Measurements from ENCODE around the gene CRB2. TPM values are rescaled to one million over a fixed set of nuclear protein-coding genes. Genes with fewer than 3 reads are reported as not detected.

CRB2 gene
- total and polyA plus RNA-seq, 2 experiments from 2014 or later, result 5.5 to 7.0 TPM

DNA sequence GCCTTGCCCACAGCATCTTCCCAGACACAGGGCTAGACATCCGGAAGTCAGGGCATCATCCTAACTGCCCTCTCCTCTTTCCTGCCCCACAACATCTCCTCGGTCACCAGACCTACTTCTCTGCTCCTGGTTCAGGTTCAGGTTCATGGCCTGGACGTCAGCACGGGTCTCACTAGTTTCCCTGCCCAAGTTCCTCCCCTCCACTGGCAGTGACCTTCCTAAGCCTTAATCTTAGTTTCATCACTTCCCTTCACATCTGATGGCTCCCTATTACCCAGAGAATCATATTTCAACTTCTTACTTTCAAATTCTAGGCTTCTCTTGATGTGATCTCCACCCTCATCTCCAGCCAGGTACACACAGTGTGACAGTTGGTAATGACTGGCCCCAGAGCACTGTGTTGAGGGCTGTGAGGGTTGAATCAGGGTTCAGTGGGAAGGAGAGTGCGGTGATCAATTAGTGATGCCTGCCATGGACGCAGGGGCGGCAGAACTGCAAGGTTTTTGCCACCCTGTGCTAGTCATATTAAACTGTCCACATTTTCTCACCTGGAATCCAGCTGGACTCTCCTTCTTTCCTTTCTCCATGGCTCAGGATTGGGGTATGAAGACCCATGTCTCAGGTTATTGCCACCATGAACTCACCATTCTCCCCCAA lies 34.3 kb upstream of the CRB2 start:
- Histone ChIP-seq H4K20me1 (ENCODE audit: insufficient read depth, poor library complexity, severe bottlenecking) (no peaks in the 10 kb centered on the region), H3K9me3 (ENCODE audit: low read depth) (no peaks in the 10 kb centered on the region), H3K36me3 (replicated peaks; ENCODE audit: insufficient read depth, low read depth) (no peaks in the 10 kb centered on the region), H3K27me3 (no peaks in the 10 kb centered on the region), H3K4me2 (no peak overlapping the region), H3K79me2 (no peaks in the 10 kb centered on the region), H2AFZ (no peak overlapping the region), H3K4me3 (no peak overlapping the region), H3K9me2 (replicated peaks; ENCODE audit: insufficient read depth) (no peaks in the 10 kb centered on the region), H3K4me1 (ENCODE audit: insufficient read depth) (peaks cover 20% of the 10 kb centered on the region), H3K27ac (no peak overlapping the region)
- no peak for DNase-seq (ENCODE audit: low spot score)
- 92% methylated on average over 7 of the region's 7 CpGs for WGBS (ENCODE audit: low lambda C conversion rate, missing lambda C conversion rate)
- no peak for TF ChIP-seq EZH2 (IDR thresholded peaks at IDR 0.05; ENCODE audit: borderline replicate concordance)
- TF ChIP-seq, protein P1, sequence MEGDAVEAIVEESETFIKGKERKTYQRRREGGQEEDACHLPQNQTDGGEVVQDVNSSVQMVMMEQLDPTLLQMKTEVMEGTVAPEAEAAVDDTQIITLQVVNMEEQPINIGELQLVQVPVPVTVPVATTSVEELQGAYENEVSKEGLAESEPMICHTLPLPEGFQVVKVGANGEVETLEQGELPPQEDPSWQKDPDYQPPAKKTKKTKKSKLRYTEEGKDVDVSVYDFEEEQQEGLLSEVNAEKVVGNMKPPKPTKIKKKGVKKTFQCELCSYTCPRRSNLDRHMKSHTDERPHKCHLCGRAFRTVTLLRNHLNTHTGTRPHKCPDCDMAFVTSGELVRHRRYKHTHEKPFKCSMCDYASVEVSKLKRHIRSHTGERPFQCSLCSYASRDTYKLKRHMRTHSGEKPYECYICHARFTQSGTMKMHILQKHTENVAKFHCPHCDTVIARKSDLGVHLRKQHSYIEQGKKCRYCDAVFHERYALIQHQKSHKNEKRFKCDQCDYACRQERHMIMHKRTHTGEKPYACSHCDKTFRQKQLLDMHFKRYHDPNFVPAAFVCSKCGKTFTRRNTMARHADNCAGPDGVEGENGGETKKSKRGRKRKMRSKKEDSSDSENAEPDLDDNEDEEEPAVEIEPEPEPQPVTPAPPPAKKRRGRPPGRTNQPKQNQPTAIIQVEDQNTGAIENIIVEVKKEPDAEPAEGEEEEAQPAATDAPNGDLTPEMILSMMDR (IDR thresholded peaks at IDR 0.05; ENCODE audit: poor library complexity), result no peak

DNA sequence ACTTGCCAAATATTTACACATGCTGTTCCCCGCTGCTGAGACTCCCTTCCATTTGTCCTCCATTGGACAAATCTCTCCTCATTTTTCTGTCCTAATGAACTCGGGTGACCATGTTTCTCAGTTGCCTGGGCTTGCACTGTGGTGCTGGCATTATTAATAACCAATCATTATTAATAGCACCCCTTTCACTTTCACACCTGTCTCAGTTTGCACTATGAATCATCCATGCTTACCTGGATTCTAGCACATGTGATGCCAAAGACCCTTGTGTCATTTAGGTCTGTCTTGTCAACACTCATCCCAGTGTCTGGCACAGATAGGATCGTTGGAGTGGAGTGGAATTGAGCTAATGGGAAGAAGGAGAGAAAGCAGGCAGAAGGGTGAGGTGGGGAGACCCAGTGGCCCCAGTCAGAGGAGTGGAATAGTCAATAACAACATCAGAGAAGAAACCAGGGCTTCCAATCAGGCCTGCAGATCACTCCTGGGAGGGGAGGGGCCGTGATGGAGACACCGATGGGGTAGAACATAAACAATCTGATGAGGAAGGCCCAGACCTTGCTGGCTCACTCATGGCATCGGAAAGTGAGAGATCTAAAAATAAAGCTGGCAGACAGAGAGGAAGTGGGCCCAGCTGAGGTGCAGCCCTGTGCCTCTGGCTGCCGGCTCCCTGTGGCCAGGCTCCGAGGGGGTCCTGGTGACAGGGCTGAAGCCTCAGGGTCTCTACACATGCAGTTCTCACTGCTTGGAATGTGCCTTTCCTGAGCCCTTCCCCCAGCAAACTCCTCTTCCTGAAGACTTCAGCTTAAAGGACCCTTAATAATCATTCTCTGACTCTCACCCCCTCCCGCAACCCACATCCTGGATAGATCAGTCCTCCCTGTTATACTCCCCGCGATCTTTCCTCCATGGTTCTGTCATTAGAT lies 33.5 kb upstream of the CRB2 start:
- Histone ChIP-seq H2AFZ (no peak overlapping the region), H3K79me2 (no peaks in the 10 kb centered on the region), H3K9me3 (ENCODE audit: low read depth) (no peaks in the 10 kb centered on the region), H3K9me2 (replicated peaks; ENCODE audit: insufficient read depth) (no peaks in the 10 kb centered on the region), H3K4me3 (no peak overlapping the region), H3K36me3 (replicated peaks; ENCODE audit: insufficient read depth, low read depth) (no peaks in the 10 kb centered on the region), H4K20me1 (ENCODE audit: insufficient read depth, poor library complexity, severe bottlenecking) (no peaks in the 10 kb centered on the region), H3K27me3 (no peaks in the 10 kb centered on the region), H3K4me2 (no peak overlapping the region), H3K4me1 (ENCODE audit: insufficient read depth) (peaks cover 20% of the 10 kb centered on the region), H3K27ac (no peak overlapping the region)
- DNase-seq (ENCODE audit: low spot score), result no peak
- 65% methylated on average over 11 of the region's 11 CpGs for WGBS (ENCODE audit: low lambda C conversion rate, missing lambda C conversion rate)
- TF ChIP-seq EZH2 (IDR thresholded peaks at IDR 0.05; ENCODE audit: borderline replicate concordance) (no peak), EZH2phosphoT487 (IDR thresholded peaks at IDR 0.05; ENCODE audit: low read depth, severe bottlenecking, unreplicated experiment) (no peak)
- TF ChIP-seq, protein P1 (IDR thresholded peaks at IDR 0.05; ENCODE audit: poor library complexity), result no peak

DNA sequence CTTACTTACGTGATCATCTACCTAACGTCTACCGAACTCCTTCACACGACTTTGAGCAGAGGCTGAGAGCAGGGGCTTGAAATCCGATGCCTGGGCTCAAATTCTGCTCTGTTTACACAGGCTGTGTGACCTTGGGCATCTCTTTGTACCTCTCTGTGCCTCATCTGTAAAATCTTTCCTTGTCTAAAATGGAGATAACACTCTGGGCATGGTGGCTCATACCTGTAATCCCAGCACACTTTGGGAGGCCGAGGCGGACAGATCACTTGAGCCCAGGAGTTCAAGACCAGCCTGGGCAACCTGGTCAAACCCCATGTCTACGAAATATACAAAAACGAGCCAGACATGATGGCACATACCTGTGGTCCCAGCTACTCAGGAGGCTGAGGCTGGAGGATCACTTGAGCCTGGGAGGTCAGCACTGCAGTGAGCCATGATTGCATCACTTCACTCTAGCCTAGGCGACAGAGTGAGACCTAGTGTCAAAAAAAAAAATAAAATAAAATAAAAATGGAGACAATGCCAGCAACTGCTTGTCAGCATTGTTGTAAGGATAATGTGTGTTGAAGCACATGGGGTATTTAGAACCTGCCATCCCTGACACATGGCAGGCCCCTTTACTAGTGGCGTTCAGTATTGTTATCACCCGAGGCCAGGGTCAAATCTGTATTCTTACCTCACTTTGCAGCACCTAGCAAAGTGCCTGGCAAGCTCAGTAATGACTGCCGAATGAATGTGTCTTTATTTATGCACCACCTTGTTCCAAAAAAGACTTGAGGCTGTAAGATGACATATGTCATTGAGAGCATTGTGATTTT lies 32.6 kb upstream of the CRB2 start:
- Histone ChIP-seq H3K4me2 (no peak overlapping the region), H3K27ac (no peak overlapping the region)
- no peak for DNase-seq (ENCODE audit: low spot score)

More for the DNA sequence above, 32.6 kb upstream of the CRB2 start:
- Histone ChIP-seq H4K20me1 (ENCODE audit: insufficient read depth, poor library complexity, severe bottlenecking) (no peaks in the 10 kb centered on the region), H3K9me3 (ENCODE audit: low read depth) (no peaks in the 10 kb centered on the region), H2AFZ (no peak overlapping the region), H3K4me3 (no peak overlapping the region), H3K4me1 (ENCODE audit: insufficient read depth) (peaks cover 18% of the 10 kb centered on the region), H3K36me3 (replicated peaks; ENCODE audit: insufficient read depth, low read depth) (no peaks in the 10 kb centered on the region), H3K9me2 (replicated peaks; ENCODE audit: insufficient read depth) (no peaks in the 10 kb centered on the region), H3K27me3 (no peaks in the 10 kb centered on the region), H3K79me2 (no peaks in the 10 kb centered on the region)
- 72% methylated on average over 13 of the region's 13 CpGs for WGBS (ENCODE audit: low lambda C conversion rate, missing lambda C conversion rate)
- no peak for TF ChIP-seq EZH2 (IDR thresholded peaks at IDR 0.05; ENCODE audit: borderline replicate concordance)
- TF ChIP-seq EZH2phosphoT487 (IDR thresholded peaks at IDR 0.05; ENCODE audit: low read depth, severe bottlenecking, unreplicated experiment), result no peak
- TF ChIP-seq, protein P1 (IDR thresholded peaks at IDR 0.05; ENCODE audit: poor library complexity), result no peak
